Hepatocyte (in vitro differentiated cells): Measurements from ENCODE around the gene DIP2C. TPM values are rescaled to one million over a fixed set of nuclear protein-coding genes. Genes with fewer than 3 reads are reported as not detected.

Experiments
- DNase-seq: peaks from one replicate; pipeline ENCODE4 v3.0.0-alpha.2; 2016; ENCODE audit warnings: low spot score
- H2AFZ ChIP-seq: fragments of 200-600 bp; sonication (generic); 2 replicates; pipeline ENCODE4 v1.6.0; 2016; ENCODE audit warnings: antibody characterized with exemption, mild to moderate bottlenecking
- H3K27ac ChIP-seq: fragments of 200-600 bp; sonication (generic); 2 replicates; pipeline ENCODE4 v1.5.1; 2016; ENCODE audit warnings: mild to moderate bottlenecking
- H3K27me3 ChIP-seq: fragments of 200-600 bp; sonication (generic); 2 replicates; pipeline ENCODE4 v1.6.1; 2016
- H3K36me3 ChIP-seq: fragments of 200-600 bp; sonication (generic); replicated peaks from 2 replicates; pipeline ENCODE4 v1.5.1; 2016; ENCODE audit warnings: low read depth; ENCODE audit not compliant: insufficient read depth
- H3K4me1 ChIP-seq: fragments of 200-600 bp; sonication (generic); 2 replicates; pipeline ENCODE4 v1.5.1; 2016; ENCODE audit warnings: mild to moderate bottlenecking, moderate library complexity; ENCODE audit not compliant: insufficient read depth
- H3K4me2 ChIP-seq: fragments of 200-600 bp; sonication (generic); 2 replicates; pipeline ENCODE4 v1.6.0; 2016
- H3K4me3 ChIP-seq: fragments of 200-600 bp; sonication (generic); 2 replicates; pipeline ENCODE4 v1.5.1; 2016; ENCODE audit warnings: mild to moderate bottlenecking
- H3K79me2 ChIP-seq: fragments of 200-600 bp; sonication (generic); 2 replicates; pipeline ENCODE4 v1.6.0; 2017; ENCODE audit warnings: mild to moderate bottlenecking
- H3K9me2 ChIP-seq: fragments of 200-600 bp; sonication (generic); replicated peaks from 2 replicates; pipeline ENCODE4 v1.6.0; 2017; ENCODE audit warnings: mild to moderate bottlenecking; ENCODE audit not compliant: insufficient read depth
- H3K9me3 ChIP-seq: fragments of 200-600 bp; sonication (generic); 2 replicates; pipeline ENCODE4 v1.5.1; 2016; ENCODE audit warnings: low read depth, mild to moderate bottlenecking
- H4K20me1 ChIP-seq: fragments of 200-600 bp; sonication (generic); 2 replicates; pipeline ENCODE4 v1.6.0; 2016; ENCODE audit warnings: mild to moderate bottlenecking; ENCODE audit not compliant: insufficient read depth, poor library complexity, severe bottlenecking
- CTCF ChIP-seq: fragments of 200-600 bp; sonication (generic); IDR thresholded peaks from 2 replicates; pipeline ENCODE4 v1.5.1; 2016; ENCODE audit warnings: antibody characterized with exemption, mild to moderate bottlenecking; ENCODE audit not compliant: poor library complexity
- EZH2 ChIP-seq: fragments of 200-600 bp; sonication (generic); IDR thresholded peaks from 2 replicates; pipeline ENCODE4 v1.6.1; 2016; ENCODE audit warnings: antibody characterized with exemption, mild to moderate bottlenecking, borderline replicate concordance
- EZH2phosphoT487 ChIP-seq: fragments of 200-600 bp; sonication (generic); IDR thresholded peaks from one replicate; pipeline ENCODE4 v1.6.1; 2018; ENCODE audit warnings: antibody characterized with exemption, mild to moderate bottlenecking, low read depth, moderate library complexity; ENCODE audit not compliant: unreplicated experiment, severe bottlenecking
- WGBS: methylation state at CpG from one replicate; pipeline ENCODE4 v1.1.6; 2016; ENCODE audit warnings: low lambda C conversion rate; ENCODE audit errors: missing lambda C conversion rate; 5-methylcytosine and 5-hydroxymethylcytosine counted together
- polyA plus RNA-seq: library from polyadenylated mRNA; unstranded; fragments of >200 nt; fragmentation: Nextera tagmentation; extraction: Ambion mirVana; gene quantifications from 2 replicates; pipeline ENCODE4 v1.2.1, GENCODE V29; 2016
- total RNA-seq: library from RNA; depleted of rRNA; stranded (reverse); fragments of >200 nt; gene quantifications from 2 replicates; pipeline ENCODE4 v1.2.3, GENCODE V29; 2014

The DIP2C gene
- total and polyA plus RNA-seq, 2 experiments from 2014 or later, result 11.1 to 12.8 TPM

- 97% methylated on average over 16 of the region's 16 CpGs for WGBS
- Histone ChIP-seq H3K9me3 (no peaks in the 10 kb centered on the region), H3K27ac (no peak overlapping the region), H3K79me2 (no peaks in the 10 kb centered on the region), H3K27me3 (no peaks in the 10 kb centered on the region), H3K36me3 (no peaks in the 10 kb centered on the region), H2AFZ (no peak overlapping the region), H4K20me1 (no peaks in the 10 kb centered on the region), H3K4me3 (no peak overlapping the region), H3K4me2 (no peak overlapping the region), H3K4me1 (no peaks in the 10 kb centered on the region), H3K9me2 (no peaks in the 10 kb centered on the region)
- no peak for TF ChIP-seq CTCF
- no peak for TF ChIP-seq EZH2phosphoT487
- no peak for TF ChIP-seq EZH2
- no peak for DNase-seq
Observed at GRCh38 chr10:273088-273487, 416.4 kb downstream of the DIP2C start.

- no peaks in the 10 kb centered on the region for H3K9me3 ChIP-seq
- WGBS, result 97% methylated on average over 6 of the region's 6 CpGs
- H3K4me2 ChIP-seq, result no peak overlapping the region
- H4K20me1 ChIP-seq, result no peaks in the 10 kb centered on the region
- DNase-seq, result no peak
- TF ChIP-seq EZH2phosphoT487, result no peak
- TF ChIP-seq CTCF, result no peak
- TF ChIP-seq EZH2, result no peak
- no peaks in the 10 kb centered on the region for H3K4me1 ChIP-seq
- H2AFZ ChIP-seq, result no peak overlapping the region
- H3K27ac ChIP-seq, result no peak overlapping the region
- no peak overlapping the region for H3K4me3 ChIP-seq
- no peaks in the 10 kb centered on the region for H3K79me2 ChIP-seq
- H3K27me3 ChIP-seq, result no peaks in the 10 kb centered on the region
- H3K36me3 ChIP-seq, result no peaks in the 10 kb centered on the region
- no peaks in the 10 kb centered on the region for H3K9me2 ChIP-seq
Observed at GRCh38 chr10:271722-272121, 417.7 kb downstream of the DIP2C start.

- Histone ChIP-seq H3K27me3 (no peaks in the 10 kb centered on the region), H3K36me3 (no peaks in the 10 kb centered on the region), H3K4me3 (no peak overlapping the region), H2AFZ (no peak overlapping the region), H3K4me1 (no peaks in the 10 kb centered on the region), H3K9me3 (no peaks in the 10 kb centered on the region), H3K79me2 (no peaks in the 10 kb centered on the region), H4K20me1 (no peaks in the 10 kb centered on the region), H3K27ac (no peak overlapping the region), H3K4me2 (no peak overlapping the region), H3K9me2 (no peaks in the 10 kb centered on the region)
- WGBS, result 87% methylated on average over 3 of the region's 3 CpGs
- no peak for DNase-seq
- TF ChIP-seq EZH2phosphoT487, result no peak
- no peak for TF ChIP-seq CTCF
- TF ChIP-seq EZH2, result no peak
Observed at GRCh38 chr10:271201-271600, 418.3 kb downstream of the DIP2C start.

- no peaks in the 10 kb centered on the region for H3K27me3 ChIP-seq
- H2AFZ ChIP-seq, result no peak overlapping the region
- H3K4me2 ChIP-seq, result no peak overlapping the region
- no peak overlapping the region for H3K27ac ChIP-seq
- no peaks in the 10 kb centered on the region for H3K9me2 ChIP-seq
- H3K4me1 ChIP-seq, result no peaks in the 10 kb centered on the region
- no peaks in the 10 kb centered on the region for H3K9me3 ChIP-seq
- TF ChIP-seq CTCF (no peak), EZH2phosphoT487 (no peak), EZH2 (no peak)
- H4K20me1 ChIP-seq, result no peaks in the 10 kb centered on the region
- H3K36me3 ChIP-seq, result no peaks in the 10 kb centered on the region
- H3K79me2 ChIP-seq, result no peaks in the 10 kb centered on the region
- DNase-seq, result no peak
- 79% methylated on average over 10 of the region's 10 CpGs for WGBS
- no peak overlapping the region for H3K4me3 ChIP-seq
Observed at GRCh38 chr10:269440-270074, 419.9 kb downstream of the DIP2C start.
